Muscle of leg (tissue), 11 donors: ENCODE measurements around the gene CYP4F22. TPM values are rescaled to one million over a fixed set of nuclear protein-coding genes. Genes with fewer than 3 reads are reported as not detected.

Source experiments
- DNase-seq: peaks from one replicate; pipeline ENCODE4 v3.0.0; 2013
- H3K27ac ChIP-seq: one replicate; pipeline ENCODE4 v1.5.1; 2013; ENCODE audit warnings: mild to moderate bottlenecking, low read length, control low read depth
- H3K27me3 ChIP-seq: one replicate; pipeline ENCODE4 v1.6.1; 2013; ENCODE audit warnings: low read length; ENCODE audit not compliant: control insufficient read depth, insufficient read depth
- H3K36me3 ChIP-seq: one replicate; pipeline ENCODE4 v1.6.1; 2013; ENCODE audit warnings: low read length; ENCODE audit not compliant: control insufficient read depth, insufficient read depth
- H3K4me1 ChIP-seq: one replicate; pipeline ENCODE4 v1.6.1; 2013; ENCODE audit warnings: low read length; ENCODE audit not compliant: control insufficient read depth, insufficient read depth
- H3K4me3 ChIP-seq: one replicate; pipeline ENCODE4 v1.5.1; 2013; ENCODE audit warnings: low read length, control low read depth
- H3K9me3 ChIP-seq: replicated peaks from 2 replicates; pipeline ENCODE4 v1.6.1; 2013; ENCODE audit warnings: low read depth, low read length; ENCODE audit not compliant: control insufficient read depth
- WGBS: methylation state at CpG from one replicate; pipeline ENCODE4 v1.1.5; 2013; ENCODE audit warnings: missing lambda C conversion rate; ENCODE audit not compliant: insufficient coverage; 5-methylcytosine and 5-hydroxymethylcytosine counted together
- polyA plus RNA-seq, 8 donors: library from polyadenylated mRNA; unstranded; fragments of 120-200 nt; gene quantifications; one replicate each; pipeline versions ENCODE4 v1.2.1 to v1.2.3, GENCODE V29; 2013; ENCODE audit warnings: inconsistent platforms in 1 of 8, low replicate concordance in 1 of 8; ENCODE audit not compliant: insufficient read length in 8 of 8, insufficient read depth in 1 of 8
- total RNA-seq: library from RNA; stranded (reverse); fragments of 120-200 nt; gene quantifications from one replicate; pipeline ENCODE4 v1.2.4, GENCODE V29; 2013

Gene CYP4F22
- total and polyA plus RNA-seq, 9 donors = 0.11 to 0.44 TPM; not detected in 7

GRCh38 chr19:15555021-15555420 is 46.7 kb downstream of the CYP4F22 start:
- Histone ChIP-seq H3K9me3 (no peaks in the 10 kb centered on the region), H3K27ac (no peak overlapping the region), H3K4me1 (peaks cover 20% of the 10 kb centered on the region), H3K4me3 (no peak overlapping the region), H3K36me3 (no peaks in the 10 kb centered on the region), H3K27me3 (peaks cover 43% of the 10 kb centered on the region)
- 60% methylated on average over 17 of the region's 17 CpGs for WGBS
- no peak for DNase-seq

- no peak overlapping the region for H3K27ac ChIP-seq
- peaks cover 39% of the 10 kb centered on the region for H3K27me3 ChIP-seq
- 1% methylated on average over 43 of the region's 49 CpGs for WGBS
- H3K4me3 ChIP-seq = no peak overlapping the region
- no peaks in the 10 kb centered on the region for H3K36me3 ChIP-seq
- peak; percentile 93 for DNase-seq
- no peaks in the 10 kb centered on the region for H3K9me3 ChIP-seq
- peaks cover 17% of the 10 kb centered on the region for H3K4me1 ChIP-seq
Observed at GRCh38 chr19:15555759-15556633, 47.7 kb downstream of the CYP4F22 start.

DNA sequence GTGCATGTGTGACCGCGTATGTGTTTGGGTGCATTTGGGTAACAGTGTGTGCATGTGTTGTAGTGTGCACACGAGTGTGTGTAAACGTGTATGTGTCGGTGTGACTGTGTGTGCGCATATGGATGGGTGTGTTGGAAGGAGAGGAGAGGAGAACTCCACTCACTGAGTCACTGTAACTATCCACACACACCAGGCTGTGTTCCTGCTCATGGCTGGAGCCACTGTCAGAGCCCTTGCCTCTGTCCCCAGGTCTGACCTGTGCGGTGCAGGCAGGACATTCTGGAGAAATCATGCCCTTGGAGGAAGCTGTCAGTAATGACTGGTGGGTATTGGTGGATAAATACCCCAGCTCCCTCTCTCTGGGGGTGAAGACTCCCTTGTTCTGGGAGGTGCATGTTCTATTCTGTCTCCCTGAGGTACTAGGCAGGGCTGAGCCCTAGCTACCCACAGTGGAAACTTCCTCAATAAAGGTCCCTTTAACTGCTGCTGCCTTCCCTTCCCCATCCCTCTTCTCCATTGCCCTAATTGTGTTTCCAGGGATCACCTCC is 48.4 kb downstream of the CYP4F22 start:
- no peak overlapping the region for H3K4me3 ChIP-seq
- H3K27ac ChIP-seq = no peak overlapping the region
- WGBS = no CpG with 5 or more reads among the region's 7 CpGs
- H3K36me3 ChIP-seq = no peaks in the 10 kb centered on the region
- no peaks in the 10 kb centered on the region for H3K9me3 ChIP-seq
- peaks cover 31% of the 10 kb centered on the region for H3K27me3 ChIP-seq
- DNase-seq = no peak
- peaks cover 12% of the 10 kb centered on the region for H3K4me1 ChIP-seq

DNA sequence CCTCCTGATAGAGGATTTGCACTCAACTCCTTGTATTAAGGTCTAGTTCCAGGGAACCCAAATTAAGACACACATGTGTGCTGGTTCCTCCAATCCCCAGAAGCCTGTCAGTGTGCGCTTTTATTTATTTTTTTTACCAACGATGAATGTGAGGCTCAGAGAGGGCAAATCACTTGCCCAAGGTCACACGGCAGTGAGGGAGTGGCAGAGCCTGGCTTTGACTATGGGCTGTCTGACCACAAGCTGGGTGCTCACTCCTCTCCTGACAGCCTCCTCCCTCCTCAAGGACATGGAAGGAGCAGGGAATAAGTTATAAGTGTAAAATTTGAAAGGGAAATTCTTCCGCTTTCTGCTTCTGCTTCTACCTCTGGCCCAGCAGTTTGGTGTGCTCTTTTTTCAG is 48.9 kb downstream of the CYP4F22 start:
- H3K27me3 ChIP-seq = peaks cover 26% of the 10 kb centered on the region
- WGBS = no CpG with 5 or more reads among the region's 4 CpGs

GRCh38 chr19:15562145-15562544 is 53.8 kb downstream of the CYP4F22 start:
- peaks cover 6% of the 10 kb centered on the region for H3K27me3 ChIP-seq
- peaks cover 7% of the 10 kb centered on the region for H3K4me1 ChIP-seq
- no peaks in the 10 kb centered on the region for H3K36me3 ChIP-seq
- DNase-seq = no peak
- no peak overlapping the region for H3K4me3 ChIP-seq
- 94% methylated on average over 4 of the region's 4 CpGs for WGBS
- no peaks in the 10 kb centered on the region for H3K9me3 ChIP-seq
- H3K27ac ChIP-seq = no peak overlapping the region

More for the DNA sequence above, 48.9 kb downstream of the CYP4F22 start:
- Histone ChIP-seq H3K27ac (no peak overlapping the region), H3K9me3 (no peaks in the 10 kb centered on the region), H3K36me3 (no peaks in the 10 kb centered on the region), H3K4me3 (no peak overlapping the region), H3K4me1 (peaks cover 12% of the 10 kb centered on the region)
- DNase-seq = no peak

DNA sequence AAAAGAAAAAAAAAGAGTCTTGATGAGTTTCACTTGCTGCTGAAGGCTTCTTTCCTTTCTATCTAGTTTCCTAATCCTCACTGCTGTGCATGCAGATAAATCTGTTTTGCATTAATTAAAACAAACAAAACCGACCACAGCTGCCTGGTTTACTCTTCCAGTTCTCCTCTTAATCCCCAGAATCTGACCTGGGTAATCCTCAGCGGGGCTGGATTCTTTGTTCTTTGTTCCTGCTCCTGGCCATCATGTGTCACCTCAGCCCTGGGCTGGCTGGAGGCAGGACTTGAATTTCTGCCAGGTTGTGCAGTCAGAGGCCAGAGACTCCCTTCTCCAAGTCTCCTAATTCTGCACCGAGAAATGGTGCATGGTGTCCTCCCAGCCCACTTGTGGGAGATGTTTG is 54.5 kb downstream of the CYP4F22 start:
- Histone ChIP-seq H3K27ac (no peak overlapping the region), H3K36me3 (no peaks in the 10 kb centered on the region), H3K4me1 (peaks cover 7% of the 10 kb centered on the region), H3K9me3 (no peaks in the 10 kb centered on the region), H3K27me3 (peaks cover 6% of the 10 kb centered on the region), H3K4me3 (no peak overlapping the region)
- 7% methylated on average over 3 of the region's 3 CpGs for WGBS
- DNase-seq = peak; percentile 51

DNA sequence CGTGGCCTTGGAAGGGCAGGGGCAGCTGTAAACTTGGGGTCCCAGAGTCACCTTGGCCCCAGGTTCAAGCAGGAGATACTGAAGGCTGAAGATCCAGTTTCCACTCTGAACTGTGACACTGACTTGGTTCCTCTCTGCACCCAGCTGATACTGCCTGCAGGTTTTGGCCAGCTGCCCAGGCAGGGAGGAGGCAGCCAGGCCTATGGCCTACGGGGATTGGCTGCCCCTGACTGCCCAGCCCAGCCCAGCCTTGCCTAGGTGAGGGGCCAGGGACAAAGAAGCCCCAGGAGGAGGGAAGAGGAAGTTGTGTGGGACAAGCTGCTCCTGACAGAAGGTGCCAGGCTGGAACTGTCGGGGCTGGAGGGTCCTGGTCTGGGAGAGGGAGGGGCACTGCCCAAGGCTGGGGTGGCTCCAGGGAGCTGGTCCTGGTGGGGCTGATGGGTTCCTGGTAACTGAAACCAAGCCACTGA is 55.0 kb downstream of the CYP4F22 start:
- Histone ChIP-seq H3K27ac (no peak overlapping the region), H3K36me3 (no peaks in the 10 kb centered on the region), H3K27me3 (peaks cover 6% of the 10 kb centered on the region), H3K4me3 (no peak overlapping the region), H3K9me3 (no peaks in the 10 kb centered on the region), H3K4me1 (peaks cover 7% of the 10 kb centered on the region)
- DNase-seq = peak; percentile 19
- 32% methylated on average over 3 of the region's 3 CpGs for WGBS

GRCh38 chr19:15563931-15564330 is 55.6 kb downstream of the CYP4F22 start:
- Histone ChIP-seq H3K27me3 (peaks cover 8% of the 10 kb centered on the region), H3K4me3 (no peak overlapping the region), H3K36me3 (no peaks in the 10 kb centered on the region), H3K9me3 (no peaks in the 10 kb centered on the region), H3K4me1 (peaks cover 7% of the 10 kb centered on the region), H3K27ac (no peak overlapping the region)
- DNase-seq = no peak
- 43% methylated on average over 9 of the region's 14 CpGs for WGBS

DNA sequence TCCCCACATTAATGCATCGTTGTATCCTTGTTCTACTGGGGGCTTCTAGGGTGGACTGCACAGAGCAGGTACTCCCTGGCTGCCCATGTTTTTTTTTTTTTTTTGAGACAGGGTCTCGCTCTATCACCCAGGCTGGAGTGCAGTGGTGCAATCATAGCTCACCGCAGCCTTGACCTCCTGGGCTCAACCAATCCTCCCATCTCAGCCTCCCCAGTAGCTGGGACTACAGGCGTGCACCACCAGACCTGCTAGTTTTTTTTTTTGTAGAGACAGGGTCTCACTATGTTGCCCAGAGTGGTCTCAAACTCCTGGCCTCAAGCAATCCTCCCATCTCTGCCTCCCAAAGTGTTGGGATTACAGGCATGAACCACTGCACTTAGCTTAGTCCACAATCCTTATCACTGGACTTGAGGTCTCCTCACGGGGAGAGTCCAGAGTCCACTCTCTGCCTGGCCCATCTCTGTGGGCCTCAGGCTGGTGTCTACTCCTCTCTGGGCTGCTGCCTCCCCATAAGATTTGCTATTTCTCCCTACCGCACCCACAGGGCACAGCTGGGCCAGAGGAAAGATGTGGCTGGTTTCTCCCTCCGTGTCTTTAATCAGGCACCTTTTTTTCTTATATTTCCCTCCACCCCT is 56.3 kb downstream of the CYP4F22 start:
- 82% methylated on average over 6 of the region's 7 CpGs for WGBS
- H3K36me3 ChIP-seq = no peaks in the 10 kb centered on the region
- H3K9me3 ChIP-seq = no peaks in the 10 kb centered on the region
- H3K4me3 ChIP-seq = no peak overlapping the region
- no peak for DNase-seq
- peaks cover 7% of the 10 kb centered on the region for H3K4me1 ChIP-seq
- H3K27me3 ChIP-seq = peaks cover 10% of the 10 kb centered on the region
- H3K27ac ChIP-seq = no peak overlapping the region

- no peaks in the 10 kb centered on the region for H3K36me3 ChIP-seq
- WGBS = 68% methylated on average over 3 of the region's 3 CpGs
- no peaks in the 10 kb centered on the region for H3K4me1 ChIP-seq
- peaks cover 8% of the 10 kb centered on the region for H3K27me3 ChIP-seq
- no peak overlapping the region for H3K4me3 ChIP-seq
- DNase-seq = no peak
- no peak overlapping the region for H3K27ac ChIP-seq
- H3K9me3 ChIP-seq = no peaks in the 10 kb centered on the region
Observed at GRCh38 chr19:15570420-15570819, 62.1 kb downstream of the CYP4F22 start.
